ENCODE results near the gene SORCS2. TPM values are rescaled to one million over a fixed set of nuclear protein-coding genes. Genes with fewer than 3 reads are reported as not detected.

The SORCS2 gene
- polyA plus RNA-seq, 1 donor from 2014 or later = 1.0 TPM

DNA sequence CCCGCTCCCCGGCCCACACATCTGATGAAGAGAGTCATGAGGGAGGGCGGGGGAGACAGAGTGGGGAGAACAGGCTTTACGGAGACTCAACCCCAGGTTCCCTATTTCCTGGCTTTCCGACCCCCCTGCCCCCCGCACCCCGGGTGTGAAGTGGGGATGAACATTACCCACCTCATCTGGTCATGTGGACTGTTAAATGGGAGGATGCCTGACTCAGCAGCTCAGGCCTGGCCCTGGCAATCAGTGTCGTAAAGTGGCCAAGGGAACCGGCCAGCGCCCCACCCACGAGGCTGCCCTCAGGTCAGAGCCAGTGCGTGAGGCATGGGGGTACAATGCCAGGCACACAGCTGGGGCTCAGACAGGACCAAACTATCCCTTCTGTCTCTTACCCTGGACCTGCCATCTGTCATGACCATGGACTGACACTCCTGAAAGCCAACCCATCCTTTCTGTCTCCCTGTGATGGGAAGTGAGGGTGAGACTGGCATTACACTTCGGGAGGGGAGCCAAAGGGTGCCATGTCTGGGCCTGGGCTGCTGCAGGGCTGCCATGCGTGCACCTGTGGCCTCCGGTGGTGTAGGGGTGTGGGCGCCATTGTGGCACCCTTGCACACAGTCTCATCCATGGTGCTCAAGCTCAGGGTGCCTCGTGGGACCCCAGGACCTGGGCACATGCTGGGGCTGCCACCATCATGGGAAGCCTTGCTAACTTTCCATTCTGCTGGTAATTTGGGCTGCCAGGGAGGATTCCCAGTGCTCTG, 348.5 kb downstream of the SORCS2 start:
- no peak overlapping the region for H3K9ac ChIP-seq (ENCODE audit: low read length)
- TF ChIP-seq EZH2 (IDR thresholded peaks at IDR 0.05; ENCODE audit: borderline replicate concordance, insufficient read depth, low read length, poor library complexity, severe bottlenecking) = no peak
- TF ChIP-seq EP300 (conservative IDR thresholded peaks at IDR 0.05; ENCODE audit: poor library complexity, severe bottlenecking) = no peak
- TF ChIP-seq, protein P1, sequence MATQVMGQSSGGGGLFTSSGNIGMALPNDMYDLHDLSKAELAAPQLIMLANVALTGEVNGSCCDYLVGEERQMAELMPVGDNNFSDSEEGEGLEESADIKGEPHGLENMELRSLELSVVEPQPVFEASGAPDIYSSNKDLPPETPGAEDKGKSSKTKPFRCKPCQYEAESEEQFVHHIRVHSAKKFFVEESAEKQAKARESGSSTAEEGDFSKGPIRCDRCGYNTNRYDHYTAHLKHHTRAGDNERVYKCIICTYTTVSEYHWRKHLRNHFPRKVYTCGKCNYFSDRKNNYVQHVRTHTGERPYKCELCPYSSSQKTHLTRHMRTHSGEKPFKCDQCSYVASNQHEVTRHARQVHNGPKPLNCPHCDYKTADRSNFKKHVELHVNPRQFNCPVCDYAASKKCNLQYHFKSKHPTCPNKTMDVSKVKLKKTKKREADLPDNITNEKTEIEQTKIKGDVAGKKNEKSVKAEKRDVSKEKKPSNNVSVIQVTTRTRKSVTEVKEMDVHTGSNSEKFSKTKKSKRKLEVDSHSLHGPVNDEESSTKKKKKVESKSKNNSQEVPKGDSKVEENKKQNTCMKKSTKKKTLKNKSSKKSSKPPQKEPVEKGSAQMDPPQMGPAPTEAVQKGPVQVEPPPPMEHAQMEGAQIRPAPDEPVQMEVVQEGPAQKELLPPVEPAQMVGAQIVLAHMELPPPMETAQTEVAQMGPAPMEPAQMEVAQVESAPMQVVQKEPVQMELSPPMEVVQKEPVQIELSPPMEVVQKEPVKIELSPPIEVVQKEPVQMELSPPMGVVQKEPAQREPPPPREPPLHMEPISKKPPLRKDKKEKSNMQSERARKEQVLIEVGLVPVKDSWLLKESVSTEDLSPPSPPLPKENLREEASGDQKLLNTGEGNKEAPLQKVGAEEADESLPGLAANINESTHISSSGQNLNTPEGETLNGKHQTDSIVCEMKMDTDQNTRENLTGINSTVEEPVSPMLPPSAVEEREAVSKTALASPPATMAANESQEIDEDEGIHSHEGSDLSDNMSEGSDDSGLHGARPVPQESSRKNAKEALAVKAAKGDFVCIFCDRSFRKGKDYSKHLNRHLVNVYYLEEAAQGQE (IDR thresholded peaks at IDR 0.05; ENCODE audit: borderline replicate concordance) = no peak
- no peak for TF ChIP-seq POLR2AphosphoS5 (IDR thresholded peaks at IDR 0.05)
- no peak for TF ChIP-seq TAF1 (IDR thresholded peaks at IDR 0.05; ENCODE audit: low read depth)
- no peak for TF ChIP-seq CTCF (IDR thresholded peaks at IDR 0.05; ENCODE audit: poor library complexity, severe bottlenecking)
- no peak for TF ChIP-seq MXI1 (conservative IDR thresholded peaks at IDR 0.05; ENCODE audit: poor library complexity, severe bottlenecking)
- TF ChIP-seq RAD21 (conservative IDR thresholded peaks at IDR 0.05) = no peak
- no peaks in the 10 kb centered on the region for H3K36me3 ChIP-seq (ENCODE audit: insufficient read depth, low read length)
- no peaks in the 10 kb centered on the region for H3K9me3 ChIP-seq (ENCODE audit: low read length)
- H3K27me3 ChIP-seq (ENCODE audit: insufficient read depth, low read depth, low read length) = no peaks in the 10 kb centered on the region
- H3K79me2 ChIP-seq (replicated peaks; ENCODE audit: insufficient read depth, low read length) = no peaks in the 10 kb centered on the region
- H3K27ac ChIP-seq (ENCODE audit: low read length) = no peak overlapping the region
- H3F3A ChIP-seq (ENCODE audit: insufficient read depth, low read length, poor library complexity, severe bottlenecking) = no peaks in the 10 kb centered on the region
- H3K4me3 ChIP-seq (ENCODE audit: low read length) = no peak overlapping the region
- no peak overlapping the region for H2AFZ ChIP-seq (ENCODE audit: low read depth, low read length)
- H4K20me1 ChIP-seq (ENCODE audit: insufficient read depth) = no peaks in the 10 kb centered on the region
- H3K4me2 ChIP-seq (ENCODE audit: low read length) = no peak overlapping the region
- H3K9me2 ChIP-seq (ENCODE audit: insufficient read depth, low read length) = no peaks in the 10 kb centered on the region

DNA sequence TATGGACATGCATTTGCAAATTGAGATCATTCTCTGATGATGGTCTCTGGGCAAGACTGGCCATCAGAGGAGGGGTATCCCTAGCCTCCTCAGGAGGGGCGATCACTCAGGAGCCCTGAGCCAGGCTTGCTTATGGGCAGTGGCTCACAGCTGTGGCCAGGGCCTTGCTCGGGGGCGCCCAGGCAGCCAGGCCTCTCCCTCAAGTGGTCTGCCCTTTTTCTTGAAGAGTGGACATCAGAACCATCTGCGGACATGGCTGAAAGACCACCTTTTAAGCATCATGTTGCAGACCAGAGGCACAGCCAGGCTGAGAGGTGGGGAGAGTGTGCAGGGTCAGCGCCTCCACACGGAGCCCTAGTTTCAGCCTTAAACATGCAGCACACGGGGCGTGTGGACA, 349.1 kb downstream of the SORCS2 start:
- TF ChIP-seq EZH2 (IDR thresholded peaks at IDR 0.05; ENCODE audit: borderline replicate concordance, insufficient read depth, low read length, poor library complexity, severe bottlenecking) (no peak), CTCF (IDR thresholded peaks at IDR 0.05; ENCODE audit: poor library complexity, severe bottlenecking) (no peak), POLR2AphosphoS5 (IDR thresholded peaks at IDR 0.05) (no peak), EP300 (conservative IDR thresholded peaks at IDR 0.05; ENCODE audit: poor library complexity, severe bottlenecking) (no peak), TAF1 (IDR thresholded peaks at IDR 0.05; ENCODE audit: low read depth) (no peak), MXI1 (conservative IDR thresholded peaks at IDR 0.05; ENCODE audit: poor library complexity, severe bottlenecking) (no peak), RAD21 (conservative IDR thresholded peaks at IDR 0.05) (no peak), SMC3 (conservative IDR thresholded peaks at IDR 0.05; ENCODE audit: poor library complexity) (no peak)
- TF ChIP-seq, protein P1 (IDR thresholded peaks at IDR 0.05; ENCODE audit: borderline replicate concordance) = no peak
- H3K9ac ChIP-seq (ENCODE audit: low read length) = no peak overlapping the region
- H3K27me3 ChIP-seq (ENCODE audit: insufficient read depth, low read depth, low read length) = no peaks in the 10 kb centered on the region
- H3K36me3 ChIP-seq (ENCODE audit: insufficient read depth, low read length) = no peaks in the 10 kb centered on the region
- H3K9me3 ChIP-seq (ENCODE audit: low read length) = no peaks in the 10 kb centered on the region
- H3K4me3 ChIP-seq (ENCODE audit: low read length) = no peak overlapping the region
- H3F3A ChIP-seq (ENCODE audit: insufficient read depth, low read length, poor library complexity, severe bottlenecking) = no peaks in the 10 kb centered on the region
- no peaks in the 10 kb centered on the region for H4K20me1 ChIP-seq (ENCODE audit: insufficient read depth)
- H3K9me2 ChIP-seq (ENCODE audit: insufficient read depth, low read length) = no peaks in the 10 kb centered on the region
- H3K4me2 ChIP-seq (ENCODE audit: low read length) = no peak overlapping the region
- H3K27ac ChIP-seq (ENCODE audit: low read length) = no peak overlapping the region
- no peaks in the 10 kb centered on the region for H3K79me2 ChIP-seq (replicated peaks; ENCODE audit: insufficient read depth, low read length)
- H2AFZ ChIP-seq (ENCODE audit: low read depth, low read length) = no peak overlapping the region

Data from neural cell (in vitro differentiated cells).